Keratinocyte (primary cell): Measurements from ENCODE around the gene CTU1. TPM values are rescaled to one million over a fixed set of nuclear protein-coding genes. Genes with fewer than 3 reads are reported as not detected.

Source experiments
- DNase-seq: peaks from one replicate; pipeline ENCODE4 v3.0.0-alpha.2; 2011; ENCODE audit warnings: low read depth, missing footprints, low spot score
- FAIRE-seq: peaks from 2 replicates; lab custom pipeline; 2011; peaks lifted over from hg19 to GRCh38; lab: Jason Lieb, UNC
- H2AFZ ChIP-seq: 2 replicates; pipeline ENCODE4 v1.6.0; 2012; ENCODE audit warnings: low read length, control low read depth, inconsistent platforms; ENCODE audit not compliant: control insufficient read depth
- H3K27ac ChIP-seq: 2 replicates; pipeline ENCODE4 v1.5.1; 2011; ENCODE audit warnings: low read length; ENCODE audit not compliant: control insufficient read depth, insufficient read depth
- H3K27me3 ChIP-seq: 3 replicates; pipeline ENCODE4 v1.6.0; 2011; ENCODE audit warnings: low read length; ENCODE audit not compliant: control insufficient read depth, insufficient read depth; ENCODE audit errors: extremely low read depth
- H3K36me3 ChIP-seq, 2 experiments: 2 replicates in 1 of 2; 3 replicates in 1 of 2; pipeline ENCODE4 v1.5.1; 2011; ENCODE audit warnings: low read length in 2 of 2, mild to moderate bottlenecking in 1 of 2; ENCODE audit not compliant: control insufficient read depth in 2 of 2, insufficient read depth in 2 of 2; ENCODE audit errors: extremely low read depth in 1 of 2
- H3K4me1 ChIP-seq: 3 replicates; pipeline ENCODE4 v1.5.1; 2011; ENCODE audit warnings: low read length; ENCODE audit not compliant: control insufficient read depth, insufficient read depth; ENCODE audit errors: extremely low read depth
- H3K4me2 ChIP-seq: 3 replicates; pipeline ENCODE4 v1.6.0; 2011; ENCODE audit warnings: low read depth, low read length; ENCODE audit not compliant: control insufficient read depth, insufficient read depth; ENCODE audit errors: extremely low read depth
- H3K4me3 ChIP-seq, 3 experiments: fragments of 200-600 bp in 1 of 3; sonication (generic) in 1 of 3; 2 replicates in 2 of 3; 3 replicates in 1 of 3; pipeline ENCODE4 v1.5.1; 2011 to 2016; ENCODE audit warnings: low read length in 3 of 3, mild to moderate bottlenecking in 3 of 3, control low read depth in 2 of 3, inconsistent platforms in 1 of 3, low read depth in 1 of 3, mixed read lengths in 1 of 3, mixed run types in 1 of 3, moderate library complexity in 1 of 3; ENCODE audit not compliant: control insufficient read depth in 2 of 3, insufficient read depth in 2 of 3; ENCODE audit errors: extremely low read depth in 1 of 3
- H3K79me2 ChIP-seq: 2 replicates; pipeline ENCODE4 v1.6.0; 2012; ENCODE audit warnings: low read length; ENCODE audit not compliant: control insufficient read depth, insufficient read depth
- H3K9ac ChIP-seq: 3 replicates; pipeline ENCODE4 v1.6.0; 2011; ENCODE audit warnings: low read length; ENCODE audit not compliant: control insufficient read depth, insufficient read depth; ENCODE audit errors: extremely low read depth
- H3K9me1 ChIP-seq: 3 replicates; pipeline ENCODE4 v1.6.0; 2011; ENCODE audit warnings: low read length; ENCODE audit not compliant: control insufficient read depth, insufficient read depth; ENCODE audit errors: extremely low read depth
- H3K9me3 ChIP-seq: 2 replicates; pipeline ENCODE4 v1.5.1; 2012; ENCODE audit warnings: low read depth, low read length; ENCODE audit not compliant: control insufficient read depth
- H4K20me1 ChIP-seq: 3 replicates; pipeline ENCODE4 v1.6.0; 2011; ENCODE audit warnings: low read length; ENCODE audit not compliant: control insufficient read depth, insufficient read depth; ENCODE audit errors: extremely low read depth
- CTCF ChIP-seq, 3 experiments: IDR thresholded peaks in 1 of 3; conservative IDR thresholded peaks in 1 of 3; optimal IDR thresholded peaks in 1 of 3; 2 replicates in 2 of 3; 3 replicates in 1 of 3; pipeline versions ENCODE3 to v1.5.1; 2011; ENCODE audit warnings: low read length in 3 of 3, mild to moderate bottlenecking in 3 of 3, moderate library complexity in 2 of 3, control low read depth in 1 of 3, inconsistent platforms in 1 of 3; ENCODE audit not compliant: insufficient read depth in 2 of 3; ENCODE audit errors: extremely low read depth in 1 of 3
- EZH2 ChIP-seq: IDR thresholded peaks from one replicate; pipeline ENCODE4 v1.6.1; 2012; ENCODE audit warnings: inconsistent platforms, mild to moderate bottlenecking, low read length, moderate library complexity
- dilution Hi-C: fragments of 300-500 bp; cut with MboI; formaldehyde crosslinking; loops from one replicate; pipeline ENCODE4 v1.7.0; 2020; ENCODE audit warnings: low sequenced_read_pairs; ENCODE audit not compliant: extremely low pct_ligation_motif_present
- polyA plus RNA-seq, 5 experiments: library from polyadenylated mRNA; depleted of rRNA in 3 of 5; stranded (reverse) in 3 of 5; stranded (forward) in 1 of 5; unstranded in 1 of 5; fragments of >200 nt; gene quantifications; 1 replicate in 1 of 5; 2 replicates in 3 of 5; 3 replicates in 1 of 5; pipeline versions ENCODE4 v1.2.1 to v1.2.3, GENCODE V29; 2011 to 2012; ENCODE audit warnings: missing spikeins in 2 of 5, low read depth in 1 of 5, low replicate concordance in 1 of 5

CTU1 gene
- polyA plus RNA-seq, 1 donor (not counting 4 experiments of a cell fraction or from before 2014, with no cell fraction given) = 1.9 TPM

- dilution Hi-C loops = no loop called here
- H3K4me1 ChIP-seq = no peaks in the 10 kb centered on the region
- H3K79me2 ChIP-seq = no peaks in the 10 kb centered on the region
- no peak for DNase-seq
- H2AFZ ChIP-seq = no peak overlapping the region
- no peak overlapping the region for H3K4me2 ChIP-seq
- H3K9ac ChIP-seq = no peak overlapping the region
- no peak for FAIRE-seq
- no peaks in the 10 kb centered on the region for H3K36me3 ChIP-seq
- no peak overlapping the region for H3K4me3 ChIP-seq
- no peak overlapping the region for H3K27ac ChIP-seq
- H3K9me1 ChIP-seq = no peaks in the 10 kb centered on the region
- H3K27me3 ChIP-seq = no peaks in the 10 kb centered on the region
- no peaks in the 10 kb centered on the region for H4K20me1 ChIP-seq
- TF ChIP-seq CTCF (optimal IDR thresholded peaks at IDR 0.05 in 1 of 3, IDR thresholded peaks at IDR 0.05 in 1 of 3, conservative IDR thresholded peaks at IDR 0.05 in 1 of 3; ENCODE audit: extremely low read depth in 1 of 3, insufficient read depth in 2 of 3, low read length in 3 of 3) (no peak), EZH2 (no peak)
- no peaks in the 10 kb centered on the region for H3K9me3 ChIP-seq
These were observed 16.0 kb upstream of the CTU1 start for GRCh38 chr19:51124216-51124615.

GRCh38 chr19:51123802-51124201, 15.6 kb upstream of the CTU1 start:
- Histone ChIP-seq H4K20me1 (no peaks in the 10 kb centered on the region), H3K79me2 (no peaks in the 10 kb centered on the region), H3K36me3 (no peaks in the 10 kb centered on the region), H3K4me1 (no peaks in the 10 kb centered on the region), H2AFZ (no peak overlapping the region), H3K27ac (no peak overlapping the region), H3K9me1 (no peaks in the 10 kb centered on the region), H3K9ac (no peak overlapping the region), H3K27me3 (no peaks in the 10 kb centered on the region), H3K4me3 (no peak overlapping the region), H3K9me3 (no peaks in the 10 kb centered on the region), H3K4me2 (no peak overlapping the region)
- no peak for TF ChIP-seq CTCF (optimal IDR thresholded peaks at IDR 0.05 in 1 of 3, IDR thresholded peaks at IDR 0.05 in 1 of 3, conservative IDR thresholded peaks at IDR 0.05 in 1 of 3; ENCODE audit: extremely low read depth in 1 of 3, insufficient read depth in 2 of 3, low read length in 3 of 3)
- no peak for TF ChIP-seq EZH2
- FAIRE-seq (no peak), DNase-seq (no peak)
- dilution Hi-C loops = no loop called here
